HG02763 (cell line): ENCODE data around the gene SYT13.

Experiments used
- ATAC-seq: cut with Tn5 transposase; IDR thresholded peaks from one replicate; pipeline ENCODE4 v1.9.1; 2021; ENCODE audit warnings: mild to moderate bottlenecking, moderate library complexity; ENCODE audit not compliant: unreplicated experiment

Gene SYT13, protein sequence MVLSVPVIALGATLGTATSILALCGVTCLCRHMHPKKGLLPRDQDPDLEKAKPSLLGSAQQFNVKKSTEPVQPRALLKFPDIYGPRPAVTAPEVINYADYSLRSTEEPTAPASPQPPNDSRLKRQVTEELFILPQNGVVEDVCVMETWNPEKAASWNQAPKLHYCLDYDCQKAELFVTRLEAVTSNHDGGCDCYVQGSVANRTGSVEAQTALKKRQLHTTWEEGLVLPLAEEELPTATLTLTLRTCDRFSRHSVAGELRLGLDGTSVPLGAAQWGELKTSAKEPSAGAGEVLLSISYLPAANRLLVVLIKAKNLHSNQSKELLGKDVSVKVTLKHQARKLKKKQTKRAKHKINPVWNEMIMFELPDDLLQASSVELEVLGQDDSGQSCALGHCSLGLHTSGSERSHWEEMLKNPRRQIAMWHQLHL

DNA sequence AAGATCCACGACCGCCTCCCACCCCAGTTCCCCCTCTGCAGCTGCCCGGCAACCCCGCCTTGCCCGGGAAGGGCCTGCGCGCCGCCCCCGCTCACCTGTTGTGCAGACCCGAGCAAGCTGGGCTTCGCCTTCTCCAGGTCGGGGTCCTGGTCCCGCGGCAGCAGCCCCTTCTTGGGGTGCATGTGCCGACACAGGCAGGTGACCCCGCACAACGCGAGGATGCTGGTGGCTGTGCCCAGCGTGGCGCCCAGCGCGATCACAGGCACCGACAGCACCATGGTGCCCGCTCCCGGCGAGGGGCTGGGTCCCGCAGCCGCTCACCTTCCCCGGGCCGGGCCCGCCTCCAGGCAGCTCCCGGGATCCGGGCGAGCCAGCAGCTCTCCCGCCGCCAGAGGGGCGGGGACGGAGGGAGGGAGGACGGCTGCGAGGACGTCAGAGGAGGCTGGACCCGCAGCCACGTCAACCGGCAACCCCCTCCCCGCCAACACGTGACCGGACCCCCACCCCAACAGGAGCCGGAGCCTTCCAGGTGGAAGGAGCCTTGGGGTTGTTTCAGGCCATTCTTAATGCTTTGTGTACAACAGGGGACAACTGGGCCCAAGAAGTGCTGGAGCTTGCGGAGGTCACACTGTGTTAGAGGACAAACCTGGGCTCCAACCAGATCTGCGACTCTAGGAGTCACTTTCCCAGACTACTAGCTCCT, at the start of gene SYT13:
Gene SYT13, minus strand, starts transcription at position 412 of the 703 bp plus-strand sequence. Its CDS starts 134 bp downstream, at position 278.
- ATAC-seq, result no peak

DNA sequence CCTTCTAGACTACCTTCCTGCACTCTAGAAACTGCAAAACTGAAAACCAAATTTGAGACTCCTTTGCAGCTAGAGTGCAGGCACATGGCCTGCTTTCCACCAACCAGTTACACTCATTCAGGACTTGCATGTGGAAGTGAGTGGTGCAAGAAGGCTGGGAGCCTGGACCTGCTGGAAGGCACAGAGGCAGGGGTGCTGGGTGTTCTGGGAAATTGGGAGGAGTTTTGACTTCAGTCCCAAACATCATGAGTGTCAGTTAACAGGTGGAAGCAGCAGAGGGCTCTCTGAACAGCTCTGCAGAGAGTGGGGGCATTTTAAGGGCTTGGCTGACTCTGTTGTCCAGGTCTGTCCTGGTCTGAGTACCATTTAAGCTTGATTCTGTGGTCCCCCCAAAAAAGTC, 49.3 kb upstream of the SYT13 start:
- no peak for ATAC-seq

DNA sequence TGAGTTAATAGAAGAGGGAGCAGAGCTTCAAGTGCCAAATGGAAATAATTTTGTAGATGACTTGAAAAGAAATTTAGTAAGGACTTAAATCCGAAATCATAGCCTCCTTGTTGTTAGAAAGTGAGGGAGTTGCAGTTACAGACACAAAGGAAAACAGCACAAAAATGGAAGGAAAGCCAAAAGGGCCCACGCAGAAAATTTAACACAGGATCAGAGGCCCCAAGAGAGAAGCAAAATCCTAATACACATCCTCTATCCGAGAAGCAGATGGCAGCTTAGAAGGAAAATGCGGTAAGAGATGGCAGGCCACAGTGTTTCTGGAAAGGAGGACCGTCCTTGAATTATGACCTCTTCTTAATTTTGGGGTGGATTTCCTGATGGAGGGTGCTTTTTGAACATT, 48.7 kb upstream of the SYT13 start:
- ATAC-seq, result no peak

DNA sequence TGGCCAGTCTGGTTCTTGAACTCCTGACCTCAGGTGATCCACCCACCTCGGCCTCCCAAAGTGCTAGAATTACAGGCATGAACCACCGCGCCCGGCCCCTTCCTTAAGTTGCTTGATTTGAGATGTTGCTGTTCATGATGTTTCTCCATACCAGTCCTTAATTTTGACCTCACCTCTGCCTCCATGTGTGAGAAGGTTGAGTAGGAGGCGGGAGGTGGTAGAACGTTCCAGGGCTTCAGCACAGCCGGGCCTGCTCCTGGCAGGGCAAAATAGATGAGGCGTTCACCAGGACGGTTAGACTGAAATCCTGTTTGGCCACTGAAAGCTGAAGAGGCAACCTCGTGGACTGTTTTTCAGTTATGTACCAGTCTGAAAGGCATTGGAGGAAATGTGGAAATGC, 48.3 kb upstream of the SYT13 start:
- no peak for ATAC-seq

DNA sequence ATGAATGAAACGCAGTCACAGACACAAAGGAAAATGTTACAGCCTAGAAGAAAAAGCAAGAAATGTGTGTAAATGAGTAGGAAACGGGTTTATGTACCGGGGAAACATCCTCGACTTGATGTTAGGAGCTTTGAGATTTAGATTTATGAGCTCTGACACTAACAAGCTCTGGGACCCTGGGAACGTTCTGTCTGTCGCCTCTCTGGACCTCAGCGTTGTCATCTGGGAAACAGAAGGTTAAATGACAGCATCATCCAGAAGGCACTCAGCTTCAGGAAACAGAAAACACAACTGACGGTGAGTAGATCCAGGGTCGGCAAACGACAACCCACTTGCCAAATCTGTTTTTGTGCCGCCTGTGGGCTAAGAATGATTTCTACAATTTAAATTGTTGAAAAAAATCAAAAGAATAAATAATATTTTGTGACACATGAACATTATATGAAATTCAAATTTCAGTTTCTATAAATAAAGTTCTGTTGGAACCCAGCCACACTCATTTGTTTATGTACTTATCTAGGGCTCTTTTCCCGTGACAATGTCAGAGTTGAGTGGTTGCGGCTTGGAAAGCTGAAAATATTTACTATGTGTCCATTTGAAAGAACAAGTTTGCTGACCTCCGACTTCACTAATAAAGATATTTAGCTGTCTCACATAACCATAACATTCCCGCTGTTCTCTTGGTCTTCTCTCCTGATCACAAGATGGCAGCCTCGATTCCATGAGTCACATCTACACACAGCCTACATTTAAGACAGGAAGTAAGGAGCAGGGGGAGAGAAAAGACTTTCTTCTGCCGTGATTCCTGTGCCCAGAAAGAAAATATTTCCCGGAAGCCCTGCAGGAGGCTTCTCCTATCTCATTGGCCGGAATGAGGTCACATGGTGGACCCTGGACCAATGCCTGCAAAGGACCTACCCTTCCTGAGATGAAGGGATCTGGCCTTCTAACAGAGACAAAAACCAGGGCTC, 47.1 kb upstream of the SYT13 start:
- ATAC-seq, result no peak

DNA sequence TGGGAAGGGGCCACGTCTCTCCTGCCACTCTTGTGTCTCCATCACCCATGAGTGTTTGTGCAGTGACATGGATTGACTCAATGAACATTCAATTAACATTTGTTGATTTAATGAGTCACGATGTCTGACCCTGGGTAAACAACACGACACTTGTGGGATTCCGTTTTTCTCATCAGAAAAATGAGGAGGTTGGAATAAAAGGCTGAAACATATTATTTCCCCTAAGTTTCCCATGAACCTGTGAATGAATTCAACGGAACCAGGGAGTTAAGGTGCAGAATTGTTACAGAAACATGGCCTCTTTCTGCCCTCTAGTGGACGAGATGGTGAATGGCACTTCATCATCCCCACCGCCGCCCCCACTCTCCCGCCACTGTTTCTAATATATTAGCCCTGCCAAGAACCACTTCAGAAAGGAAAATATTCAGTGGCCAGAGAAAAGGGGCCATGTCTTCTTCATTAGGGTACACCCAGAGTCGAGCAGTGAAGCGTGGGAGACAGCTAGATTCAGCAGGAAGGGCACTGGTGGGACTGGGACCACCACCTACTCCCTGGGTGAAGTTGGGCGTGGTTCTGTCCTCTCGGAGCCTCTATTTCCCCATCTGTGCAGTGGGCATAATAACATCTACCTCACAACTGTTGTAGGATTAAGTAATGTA, 46.3 kb upstream of the SYT13 start:
- no peak for ATAC-seq

DNA sequence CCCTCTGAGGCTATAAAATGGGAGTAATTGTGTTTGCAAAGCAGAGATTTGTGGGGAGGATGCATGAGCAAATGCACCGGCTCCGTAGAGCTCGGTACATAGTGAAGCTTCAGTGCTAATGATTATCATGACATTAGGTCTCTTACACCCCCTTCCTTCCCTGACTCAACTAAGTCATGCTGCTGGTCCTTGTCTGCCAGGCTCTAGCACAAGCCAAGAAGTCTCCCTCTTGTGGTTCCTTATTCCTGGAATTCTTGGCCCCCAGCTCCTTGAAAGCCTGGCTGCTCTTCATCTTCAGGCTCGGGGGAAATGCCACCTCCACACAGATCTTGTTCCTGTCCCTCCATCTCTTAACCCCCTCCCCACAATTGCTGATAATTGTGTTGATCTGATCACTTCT, 45.7 kb upstream of the SYT13 start:
- no peak for ATAC-seq

DNA sequence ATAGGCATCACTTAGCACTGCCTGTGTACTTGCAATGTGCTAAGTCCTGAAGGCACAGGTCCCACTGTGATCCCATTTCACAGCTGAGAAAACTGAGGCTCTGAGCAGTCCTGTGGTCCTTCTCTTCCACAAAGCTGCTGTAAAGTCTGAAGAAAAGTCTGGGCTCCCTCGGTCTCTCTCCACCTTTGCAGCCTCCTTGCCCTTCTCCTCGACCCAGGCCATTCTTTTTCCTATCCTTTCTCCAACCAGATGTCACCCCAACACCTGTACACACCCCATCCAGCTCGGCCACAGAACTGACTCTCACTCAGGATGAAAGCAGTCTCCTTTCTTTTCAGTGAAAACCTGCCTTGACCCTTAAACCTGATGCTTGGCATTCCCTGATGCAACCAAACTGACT, 42.6 kb upstream of the SYT13 start:
- ATAC-seq, result no peak

DNA sequence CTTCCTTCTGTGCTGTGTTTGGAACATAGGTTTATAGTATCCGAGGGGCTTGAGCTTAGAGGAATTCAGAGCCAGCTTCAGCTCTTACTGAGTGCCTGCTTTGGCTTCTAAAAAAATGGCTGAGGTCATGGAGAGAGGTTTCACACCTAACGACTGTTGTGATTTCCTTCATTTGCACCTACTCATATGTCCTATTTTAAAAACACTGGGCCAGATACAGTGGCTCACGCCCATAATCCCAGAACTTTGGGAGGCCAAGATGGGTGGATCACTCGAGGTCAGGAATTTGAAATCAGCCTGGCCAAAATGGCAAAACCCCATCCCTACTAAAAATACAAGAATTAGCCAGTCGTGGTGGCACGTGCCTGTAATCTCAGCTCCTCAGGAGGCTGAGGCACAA, 38.3 kb upstream of the SYT13 start:
- no peak for ATAC-seq

DNA sequence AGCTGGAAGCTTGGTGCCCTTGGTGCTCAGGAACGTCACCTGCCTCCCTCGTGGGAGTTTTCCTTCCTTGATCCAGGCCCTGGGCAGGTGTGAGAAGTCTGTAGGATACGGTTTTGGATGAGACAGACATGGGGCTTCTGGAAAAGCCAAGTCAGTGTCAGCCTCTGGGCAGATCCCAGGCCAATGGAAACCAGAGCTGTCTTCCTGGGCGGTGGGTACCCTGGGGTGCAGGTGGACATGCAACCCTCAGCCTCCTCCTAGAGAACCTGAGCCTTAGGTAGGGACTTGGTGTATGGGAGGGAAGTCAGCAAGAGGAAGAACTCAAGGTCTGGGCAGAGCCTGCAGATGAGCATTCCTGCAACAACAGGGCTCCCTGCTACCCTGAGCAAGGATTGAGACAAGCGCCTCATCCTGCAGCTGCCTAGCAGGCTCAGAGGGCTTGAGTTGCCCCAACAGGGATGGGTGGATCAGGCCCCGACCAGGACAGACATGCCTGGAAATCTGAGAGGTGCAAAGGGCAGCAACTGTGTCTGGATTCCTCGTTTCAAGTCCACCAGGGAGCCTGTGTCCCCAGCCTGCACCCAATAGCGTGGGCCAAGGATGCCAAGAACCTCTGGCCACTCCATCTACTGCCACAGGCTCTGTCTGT, 37.6 kb upstream of the SYT13 start:
- ATAC-seq, result no peak

DNA sequence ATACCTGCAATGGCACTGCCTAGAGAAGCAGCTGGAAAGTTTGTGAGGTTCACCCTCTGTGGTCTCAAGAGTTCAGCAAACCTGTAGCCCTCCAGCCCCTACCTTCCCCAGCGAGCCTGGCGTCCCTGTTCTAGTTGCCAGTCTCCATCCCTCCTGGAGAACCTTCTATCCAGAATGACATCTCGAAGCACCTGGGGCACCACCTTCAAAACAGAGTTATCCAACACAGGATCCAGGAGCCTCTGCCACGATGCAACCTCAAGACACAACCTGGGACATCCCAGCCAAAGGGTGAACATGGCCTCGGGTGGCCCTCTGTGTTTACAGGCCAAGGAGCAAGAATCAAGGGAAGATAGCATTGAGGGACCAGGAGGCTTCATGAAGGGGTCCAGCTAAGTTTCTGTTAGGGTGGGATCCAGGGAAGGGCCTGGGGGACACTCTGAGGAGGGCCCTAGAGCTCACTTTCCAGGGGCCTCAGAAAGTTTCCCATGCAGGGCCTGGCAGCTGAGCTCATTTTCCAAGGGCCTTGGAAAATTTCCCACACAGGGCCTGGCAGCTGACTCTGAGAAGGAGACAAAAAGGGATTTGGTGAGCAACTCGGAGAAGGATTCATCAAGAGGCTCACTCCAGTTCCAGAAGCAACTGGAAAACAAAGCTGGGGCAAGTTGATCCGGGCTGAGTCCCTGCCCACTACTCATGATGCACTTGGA, 36.9 kb upstream of the SYT13 start:
- no peak for ATAC-seq

DNA sequence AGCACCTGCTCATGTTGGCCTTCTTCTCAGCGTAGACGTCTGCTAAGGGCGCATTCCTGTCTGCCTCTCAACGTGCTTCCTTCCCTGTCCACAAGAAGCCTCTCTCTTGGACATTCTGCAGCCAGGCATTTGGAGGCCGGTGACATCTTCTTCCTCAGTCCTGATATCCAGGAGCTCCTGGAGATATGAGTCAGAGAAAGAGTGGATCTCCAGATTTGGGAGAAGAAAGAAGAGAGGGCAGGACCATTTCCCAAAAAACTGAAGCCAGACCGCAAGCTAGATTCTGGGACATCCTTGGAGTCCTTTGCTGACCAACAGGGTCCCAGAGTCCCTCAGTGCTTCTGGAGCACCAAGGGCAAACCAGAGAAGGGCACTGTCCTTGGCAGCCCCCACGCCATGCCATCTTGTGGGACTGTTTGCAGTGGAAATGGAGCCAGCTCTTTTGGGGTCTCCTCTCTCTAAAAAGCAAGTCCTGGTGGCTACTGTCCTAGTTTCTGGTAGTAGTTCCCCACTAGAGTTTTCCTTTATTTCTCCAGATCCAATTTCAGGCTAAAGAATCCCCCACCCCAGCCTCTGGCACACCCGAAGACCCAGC, 36.1 kb upstream of the SYT13 start:
- ATAC-seq, result no peak

DNA sequence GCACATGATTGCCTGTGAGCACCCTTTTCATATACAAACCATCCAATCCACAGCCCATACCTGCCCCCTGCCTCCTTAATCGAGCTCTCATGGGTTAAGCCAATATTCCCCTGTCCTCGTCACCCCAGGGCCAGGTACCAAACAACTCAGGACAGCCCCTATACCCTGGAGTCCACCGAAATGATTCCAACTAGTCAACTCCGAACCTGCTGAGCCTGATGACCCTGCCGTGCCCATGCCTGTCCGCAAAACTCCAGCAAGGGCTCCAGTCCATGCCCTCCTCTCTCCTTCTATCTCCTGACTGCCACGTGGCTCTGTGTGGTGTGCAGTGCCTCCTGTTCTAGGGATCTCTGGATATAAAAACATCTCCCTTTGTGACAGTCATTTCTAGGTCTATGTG, 35.5 kb upstream of the SYT13 start:
- no peak for ATAC-seq

DNA sequence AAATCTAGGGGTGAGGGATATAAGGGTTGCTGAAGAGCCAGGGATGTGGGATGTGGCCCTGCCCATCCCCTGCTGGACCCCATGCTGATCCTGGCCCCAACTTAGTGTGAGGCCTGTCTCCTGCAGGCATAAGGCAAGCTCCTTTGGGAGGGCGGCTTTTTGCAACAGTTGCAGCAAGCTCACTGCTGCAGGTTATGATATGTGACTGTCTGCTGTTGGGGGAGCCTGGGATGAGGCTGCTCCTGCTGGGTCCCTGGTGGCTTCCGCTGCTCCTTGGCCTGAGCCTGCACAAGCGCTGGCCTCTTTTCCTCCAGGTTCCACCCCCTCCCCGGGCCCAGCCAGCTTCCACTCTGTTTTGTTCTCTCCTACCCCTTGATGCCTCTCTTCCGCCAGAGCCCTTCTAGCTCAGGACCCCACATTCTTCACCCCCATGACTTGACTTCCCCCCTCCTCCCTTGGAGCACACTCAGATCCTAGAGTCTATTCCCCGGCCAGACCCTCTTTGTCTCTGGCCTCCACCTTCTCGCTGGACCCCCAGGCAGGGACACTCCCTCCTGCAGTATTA, 35.0 kb upstream of the SYT13 start:
- ATAC-seq, result no peak

DNA sequence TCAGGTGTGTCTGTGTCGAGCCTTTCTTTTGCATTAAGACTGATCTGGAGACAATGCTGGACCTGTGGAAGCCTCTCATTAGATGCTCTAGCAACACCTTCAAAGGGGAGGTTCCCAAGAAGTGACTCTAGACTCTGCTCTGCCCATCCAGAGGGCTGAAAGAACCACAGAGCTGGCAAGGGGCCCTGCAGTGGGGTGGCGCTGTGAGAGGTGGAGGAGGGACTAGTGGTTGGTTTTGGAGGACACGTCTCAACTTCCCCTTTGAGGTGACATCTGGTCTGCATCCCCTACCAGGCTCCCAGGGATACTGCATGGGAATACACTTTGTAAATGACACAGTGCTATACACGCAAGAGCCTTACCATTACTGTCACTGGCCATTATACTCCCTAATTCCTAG, 34.2 kb upstream of the SYT13 start:
- no peak for ATAC-seq

DNA sequence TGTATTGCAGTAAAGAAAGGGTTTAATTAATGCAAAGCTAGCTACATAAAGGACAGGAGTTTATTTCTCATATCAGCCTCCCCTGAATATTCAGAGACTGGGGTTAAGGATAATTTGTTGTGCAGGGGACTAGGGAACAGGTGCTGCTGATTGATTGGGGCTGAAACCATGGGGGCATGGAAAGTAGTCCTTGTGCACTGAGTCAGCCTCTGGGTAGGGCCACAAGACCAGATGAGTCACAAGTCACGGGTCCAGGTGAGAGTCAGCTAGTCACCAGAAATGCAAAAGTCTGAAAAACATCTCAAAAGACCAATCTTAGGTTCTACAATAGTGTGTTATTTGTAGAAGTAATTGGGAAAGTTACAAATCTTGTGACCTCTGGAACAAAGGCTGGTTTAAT, 32.9 kb upstream of the SYT13 start:
- no peak for ATAC-seq

DNA sequence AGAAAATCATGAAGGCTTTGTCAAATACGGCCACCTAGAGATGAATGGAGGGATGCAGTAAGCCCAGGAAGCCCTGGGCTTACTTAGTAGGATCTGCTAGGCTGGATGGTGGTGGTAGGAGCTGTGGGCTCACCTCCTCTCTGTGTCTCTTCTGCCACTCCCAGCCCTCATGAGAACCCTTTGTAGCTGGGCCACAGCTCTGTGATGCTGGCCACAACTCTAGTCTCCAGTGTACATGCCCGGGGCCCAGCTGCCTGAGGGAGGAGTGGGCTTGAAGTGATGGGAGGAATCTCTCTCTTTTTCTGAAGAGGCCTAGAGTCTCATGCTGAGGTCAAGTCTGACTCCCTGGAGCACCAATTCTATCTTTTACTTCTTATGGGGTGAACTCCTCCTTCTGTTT, 32.4 kb upstream of the SYT13 start:
- ATAC-seq, result no peak

DNA sequence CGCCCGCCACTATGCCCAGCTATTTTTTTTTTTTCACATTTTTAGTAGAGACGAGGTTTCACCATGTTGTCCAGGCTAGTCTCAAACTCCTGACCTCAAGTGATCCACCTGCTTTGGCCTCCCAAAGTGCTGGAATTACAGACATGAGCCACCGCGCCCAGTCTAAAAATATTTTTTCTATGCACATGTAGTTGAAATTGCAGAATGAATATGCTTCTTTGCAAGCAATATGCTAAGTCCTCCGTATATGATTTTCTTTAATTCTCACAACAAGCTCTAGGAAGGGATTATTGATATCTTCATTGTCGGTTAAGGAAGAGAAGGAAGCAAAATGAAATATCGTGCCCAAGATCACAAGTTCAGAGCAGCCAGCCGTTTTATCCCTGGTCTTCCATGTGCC, 30.1 kb upstream of the SYT13 start:
- no peak for ATAC-seq

DNA sequence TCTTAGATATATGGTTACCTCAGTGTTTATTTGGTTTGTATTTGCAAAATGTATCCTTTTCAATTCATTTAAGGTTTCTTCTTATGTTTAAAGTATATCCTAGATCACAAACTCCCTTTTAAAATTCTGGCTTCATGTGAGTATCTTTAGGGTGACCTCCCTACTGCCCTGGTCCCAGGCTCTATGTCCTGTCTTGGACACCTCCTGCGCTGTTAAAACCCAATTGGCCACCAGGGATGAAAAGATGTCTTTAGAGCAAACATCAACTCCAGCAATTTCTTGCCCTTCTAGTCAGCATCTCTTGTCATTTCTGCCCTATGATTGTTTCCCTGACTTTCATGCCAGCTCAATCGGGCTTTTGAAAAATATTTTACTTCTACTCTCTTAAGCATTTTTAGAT, 28.8 kb upstream of the SYT13 start:
- no peak for ATAC-seq
